K562 (cell line): ENCODE measurements around the gene PRKG1. TPM values are rescaled to one million over a fixed set of nuclear protein-coding genes. Genes with fewer than 3 reads are reported as not detected.

Experiments used
- ATAC-seq: fragments of 200-7000 bp; cut with Tn5 transposase; 3 replicates; pipeline ENCODE4 v1.9.1; 2020; ENCODE audit warnings: moderate library complexity
- BruUV-seq: library from RNA; stranded (reverse); fragments of 400-500 nt; replicated peaks from 2 replicates; lab custom pipeline; 2021; lab: Mats Ljungman, UMichigan
- CTCF ChIA-PET: fragments of 300-600 bp; formaldehyde crosslinking; extraction: SDS; loops from one replicate; lab custom pipeline; 2021; ENCODE audit warnings: low intra/inter-chr PET ratio; lab: Yijun Ruan, JAX
- POLR2A ChIA-PET: fragments of 300-600, 350-650 bp; sonication (Branson Sonifier 250); formaldehyde crosslinking; extraction: SDS; loops from one replicate; lab custom pipeline; 2021; ENCODE audit warnings: antibody characterized with exemption, inconsistent platforms; lab: Yijun Ruan, JAX
- DNase-seq, 4 experiments: peaks; one replicate each; pipeline versions ENCODE4 v3.0.0 to v3.0.0-alpha.2; 2011 to 2018; ENCODE audit warnings: low spot score in 3 of 4, mixed read lengths in 3 of 4; ENCODE audit errors: extremely low read depth in 1 of 4
- FAIRE-seq: peaks from 2 replicates; lab custom pipeline; 2011; peaks lifted over from hg19 to GRCh38; lab: Jason Lieb, UNC
- H2AFZ ChIP-seq: 2 replicates; pipeline ENCODE4 v1.6.0; 2011; ENCODE audit warnings: low read depth, low read length, control low read depth, inconsistent platforms
- H3K27ac ChIP-seq: fragments of 200-600 bp; 3 replicates; pipeline ENCODE4 v1.8.0; 2011; ENCODE audit warnings: low read depth, mild to moderate bottlenecking, control low read depth, inconsistent platforms, low read length, moderate library complexity, mixed read lengths; ENCODE audit errors: extremely low read depth
- H3K27me3 ChIP-seq, 2 experiments: fragments of 300-600 bp in 1 of 2; 2 replicates in 1 of 2; 3 replicates in 1 of 2; pipeline versions ENCODE4 v1.6.0 to v1.8.0; 2011; ENCODE audit warnings: inconsistent platforms in 2 of 2, low read length in 2 of 2, mild to moderate bottlenecking in 1 of 2, mixed read lengths in 1 of 2, moderate library complexity in 1 of 2; ENCODE audit not compliant: control insufficient read depth in 2 of 2, insufficient read depth in 2 of 2
- H3K36me3 ChIP-seq: fragments of 300-600 bp; 3 replicates; pipeline ENCODE4 v1.8.0; 2011; ENCODE audit warnings: mild to moderate bottlenecking, low read length, inconsistent platforms; ENCODE audit not compliant: control insufficient read depth, insufficient read depth
- H3K4me1 ChIP-seq, 2 experiments: fragments of 200-600 bp in 1 of 2; replicated peaks in 1 of 2; 2 replicates in 1 of 2; 3 replicates in 1 of 2; pipeline versions ENCODE4 v1.5.1 to v1.8.0; 2011; ENCODE audit warnings: inconsistent platforms in 2 of 2, low read length in 2 of 2, mild to moderate bottlenecking in 1 of 2, mixed read lengths in 1 of 2, moderate library complexity in 1 of 2; ENCODE audit not compliant: control insufficient read depth in 2 of 2, insufficient read depth in 2 of 2
- H3K4me2 ChIP-seq: 2 replicates; pipeline ENCODE4 v1.6.1; 2011; ENCODE audit warnings: low read length, control low read depth, inconsistent platforms, mixed read lengths; ENCODE audit not compliant: insufficient read depth
- H3K4me3 ChIP-seq: fragments of 200-600 bp; sonication (generic), shearing (Covaris generic); 2 replicates; pipeline ENCODE4 v1.5.1; 2016; ENCODE audit warnings: control low read depth, inconsistent platforms
- H3K79me2 ChIP-seq: fragments of 200-600 bp; 3 replicates; pipeline ENCODE4 v1.8.0; 2011; ENCODE audit warnings: low read length, inconsistent platforms; ENCODE audit not compliant: control insufficient read depth, insufficient read depth
- H3K9ac ChIP-seq, 2 experiments: 2 replicates each; pipeline versions ENCODE4 v1.6.0 to v1.6.1; 2011; ENCODE audit warnings: low read depth in 2 of 2, low read length in 2 of 2, control low read depth in 1 of 2, inconsistent platforms in 1 of 2, mild to moderate bottlenecking in 1 of 2, mixed read lengths in 1 of 2; ENCODE audit not compliant: insufficient read depth in 1 of 2
- H3K9me1 ChIP-seq: one replicate; pipeline ENCODE4 v1.6.0; 2011; ENCODE audit warnings: inconsistent platforms, mild to moderate bottlenecking, low read length, moderate library complexity; ENCODE audit not compliant: control insufficient read depth, insufficient read depth
- H3K9me3 ChIP-seq: replicated peaks from 2 replicates; pipeline ENCODE4 v1.5.1; 2011; ENCODE audit warnings: low read depth, low read length, inconsistent platforms; ENCODE audit not compliant: control insufficient read depth, insufficient read depth
- H4K20me1 ChIP-seq: replicated peaks from 2 replicates; pipeline ENCODE4 v1.6.1; 2011; ENCODE audit warnings: low read length, inconsistent platforms, mixed read lengths; ENCODE audit not compliant: control insufficient read depth, insufficient read depth
- CREB3 ChIP-seq: fragments of 450-650 bp; conservative IDR thresholded peaks from 2 replicates; pipeline ENCODE4 v1.6.1; 2016; ENCODE audit warnings: missing genetic modification characterization, low read depth, mild to moderate bottlenecking, missing compliant biosample characterization, moderate library complexity
- CREB3L1 ChIP-seq: fragments of 450-650 bp; IDR thresholded peaks from 2 replicates; pipeline ENCODE4 v1.6.1; 2014; ENCODE audit warnings: low read depth, mild to moderate bottlenecking, moderate library complexity, borderline replicate concordance
- EGR1 ChIP-seq: fragments of 450-650 bp; conservative IDR thresholded peaks from 2 replicates; pipeline ENCODE4 v1.6.1; 2017; ENCODE audit warnings: mild to moderate bottlenecking
- ELF2 ChIP-seq: fragments of 250-450 bp; sonication (Bioruptor Pico); IDR thresholded peaks from 2 replicates; pipeline ENCODE4 v1.5.0; 2021; ENCODE audit warnings: mild to moderate bottlenecking
- GTF2A2 ChIP-seq: IDR thresholded peaks from 2 replicates; pipeline ENCODE4 v1.6.1; 2016; ENCODE audit warnings: mild to moderate bottlenecking, missing genetic modification characterization, missing compliant biosample characterization
- HNRNPL ChIP-seq: fragments of 200-400 bp; formaldehyde crosslinking; IDR thresholded peaks from 2 replicates; pipeline ENCODE4 v1.6.1; 2017; ENCODE audit warnings: low read depth, mild to moderate bottlenecking, low read length
- KLF10 ChIP-seq: fragments of 250-450 bp; sonication (Bioruptor Pico); IDR thresholded peaks from 2 replicates; pipeline ENCODE4 v1.6.1; 2021; ENCODE audit warnings: matching md5 sums
- PTBP1 ChIP-seq: fragments of 200-400 bp; formaldehyde crosslinking; IDR thresholded peaks from 2 replicates; pipeline ENCODE4 v1.6.1; 2017; ENCODE audit warnings: low read depth, low read length
- RAD51 ChIP-seq: fragments of 450-650 bp; IDR thresholded peaks from 2 replicates; pipeline ENCODE4 v1.7.1; 2016; ENCODE audit warnings: low read depth, mild to moderate bottlenecking, borderline replicate concordance
- ZNF24 ChIP-seq: fragments of 450-650 bp; IDR thresholded peaks from 2 replicates; pipeline ENCODE4 v1.6.1; 2016
- ZNF436 ChIP-seq: fragments of 250-450, 450-650 bp; sonication (Bioruptor Pico); formaldehyde crosslinking; IDR thresholded peaks from 2 replicates; pipeline ENCODE4 v1.7.0; 2020; ENCODE audit warnings: mild to moderate bottlenecking
- ZNF77 ChIP-seq: fragments of 250-450 bp; sonication (Bioruptor Pico); IDR thresholded peaks from 2 replicates; pipeline ENCODE4 v1.5.0; 2020
- WGBS: fragments of 100-300 bp; shearing (Covaris generic); methylation state at CpG from one replicate; pipeline ENCODE4 v1.1.6; 2016; ENCODE audit warnings: low coverage, mixed read lengths; ENCODE audit not compliant: insufficient coverage; ENCODE audit errors: missing lambda C conversion rate; 5-methylcytosine and 5-hydroxymethylcytosine counted together
- in situ Hi-C: fragments of 300-500 bp; cut with MboI; formaldehyde crosslinking; loops from 4 replicates; pipeline ENCODE4 v1.15.0; 2018; ENCODE audit warnings: inconsistent platforms, mixed read lengths
- intact Hi-C: fragments of 100-400 bp; cut with micrococcal nuclease; formaldehyde crosslinking; loops from 2 replicates; pipeline ENCODE4 v1.14.2; 2022
- polyA plus RNA-seq, 8 experiments: library from polyadenylated mRNA; depleted of rRNA in 4 of 8; stranded (reverse) in 5 of 8; unstranded in 3 of 8; fragments of >200 nt; fragmentation: Nextera tagmentation in 2 of 8; fragmentation: Illumina TruSeq in 1 of 8; extraction: Ambion mirVana in 2 of 8; extraction: Trizol in 1 of 8; gene quantifications; 2 replicates each; pipeline versions ENCODE4 v1.2.1 to v1.2.3, GENCODE V29; 2011 to 2014; ENCODE audit warnings: inconsistent platforms in 1 of 8, missing spikeins in 1 of 8
- total RNA-seq, 7 experiments: library from RNA; depleted of rRNA in 6 of 7; stranded (reverse); fragments of >200 nt in 6 of 7; fragmentation: Illumina TruSeq in 2 of 7; extraction: Trizol in 2 of 7; gene quantifications; 2 replicates each; pipeline versions ENCODE4 v1.2.1 to v1.2.3, GENCODE V29; 2011 to 2021; ENCODE audit warnings: low replicate concordance in 1 of 7

The PRKG1 gene
- total and polyA plus RNA-seq, 9 of the 15 experiments (the other 6 are each of a cell fraction or from before 2014, with no cell fraction given): 0.22 TPM; not detected in 8

DNA sequence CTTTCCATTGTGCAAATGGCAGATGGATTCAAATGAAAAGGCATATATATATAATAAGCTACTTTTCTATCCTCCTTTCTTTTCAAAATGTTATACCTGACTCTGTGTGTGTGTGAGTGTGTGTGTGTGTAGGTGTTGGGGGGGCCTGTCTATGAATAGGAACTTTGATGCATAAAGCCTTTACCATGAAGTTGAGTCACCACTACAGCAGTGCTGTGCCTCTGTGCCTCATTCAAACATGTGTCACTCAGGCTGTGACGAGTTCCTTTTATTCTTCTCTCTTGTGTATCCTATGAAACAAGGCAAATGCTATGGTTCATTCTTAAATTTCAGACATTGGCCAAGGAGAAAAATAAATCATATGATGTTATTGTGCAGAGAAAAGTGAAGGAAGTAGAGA lies 1187.1 kb downstream of the PRKG1 start:
- no peaks in the 10 kb centered on the region for H3K9me3 ChIP-seq
- H2AFZ ChIP-seq: no peak overlapping the region
- H3K27ac ChIP-seq: no peak overlapping the region
- H3K27me3 ChIP-seq: no peaks in the 10 kb centered on the region
- no peak for FAIRE-seq
- no peaks in the 10 kb centered on the region for H3K79me2 ChIP-seq
- H4K20me1 ChIP-seq: no peaks in the 10 kb centered on the region
- no peaks in the 10 kb centered on the region for H3K4me1 ChIP-seq
- no peak overlapping the region for H3K4me3 ChIP-seq
- in situ Hi-C loops: no loop called here
- DNase-seq: no peak
- CTCF ChIA-PET: no interaction called here
- POLR2A ChIA-PET: no interaction called here
- no peak for TF ChIP-seq PTBP1
- TF ChIP-seq CREB3: no peak
- no peak for TF ChIP-seq HNRNPL
- no peak for TF ChIP-seq ELF2
- no peak for TF ChIP-seq EGR1
- no peak for TF ChIP-seq CREB3L1
- no peak for TF ChIP-seq ZNF77 (CRISPR knock-in tag)
- no peak for TF ChIP-seq RAD51
- TF ChIP-seq ZNF436 (CRISPR knock-in tag): no peak
- TF ChIP-seq GTF2A2 (tag): no peak
- TF ChIP-seq KLF10: no peak
- TF ChIP-seq ZNF24: no peak
- H3K36me3 ChIP-seq: no peaks in the 10 kb centered on the region
- BruUV-seq: no TSS peak
- H3K4me2 ChIP-seq: no peak overlapping the region
- ATAC-seq: no peak
- WGBS: 0% methylated on average over 1 of the region's 1 CpG
- H3K9ac ChIP-seq: no peak overlapping the region
- intact Hi-C loops: no loop called here
- no peaks in the 10 kb centered on the region for H3K9me1 ChIP-seq
